OCI-LY7 (cell line): ENCODE measurements around the gene GLI3. TPM values are rescaled to one million over a fixed set of nuclear protein-coding genes. Genes with fewer than 3 reads are reported as not detected.
A peak's percentile ranks its signal among the peaks of the same experiment; 100 is the strongest.

ENCODE experiments used
- BruUV-seq: library from RNA; stranded (reverse); fragments of 400-500 nt; replicated peaks from 2 replicates; lab custom pipeline; 2021; lab: Mats Ljungman, UMichigan
- CTCF ChIA-PET: fragments of 300-600 bp; sonication (Branson Sonifier 250); formaldehyde crosslinking; loops from one replicate; lab custom pipeline; 2022; ENCODE audit warnings: antibody characterized with exemption; ENCODE audit not compliant: unreplicated experiment; lab: Charles Lee
- POLR2A ChIA-PET: fragments of 300-600 bp; sonication (Branson Sonifier 250); formaldehyde crosslinking; loops from one replicate; lab custom pipeline; 2022; ENCODE audit warnings: antibody characterized with exemption; lab: Charles Lee
- DNase-seq: peaks from one replicate; pipeline ENCODE4 v3.0.0-alpha.2; 2015; ENCODE audit warnings: low spot score
- H2AFZ ChIP-seq: fragments of 200-600 bp; sonication (generic), shearing (Covaris generic); 2 replicates; pipeline ENCODE4 v1.6.1; 2014; ENCODE audit warnings: mild to moderate bottlenecking, antibody characterized with exemption, low read length, moderate library complexity
- H3K27ac ChIP-seq: fragments of 200-600 bp; sonication (generic); 2 replicates; pipeline ENCODE4 v1.5.1; 2014; ENCODE audit warnings: mixed run types, low read depth, mild to moderate bottlenecking, moderate library complexity, low read length, inconsistent platforms; ENCODE audit not compliant: poor library complexity, severe bottlenecking
- H3K36me3 ChIP-seq: fragments of 200-600 bp; sonication (generic); 2 replicates; pipeline ENCODE4 v1.6.1; 2014; ENCODE audit warnings: mild to moderate bottlenecking, antibody characterized with exemption, low read length, moderate library complexity, mixed read lengths; ENCODE audit not compliant: insufficient read depth
- H3K4me1 ChIP-seq: fragments of 200-600 bp; sonication (generic); 2 replicates; pipeline ENCODE4 v1.5.1; 2014; ENCODE audit warnings: mild to moderate bottlenecking, low read length; ENCODE audit not compliant: insufficient read depth, poor library complexity, severe bottlenecking
- H3K4me2 ChIP-seq: fragments of 200-600 bp; sonication (generic); 2 replicates; pipeline ENCODE4 v1.6.1; 2014; ENCODE audit warnings: mild to moderate bottlenecking, low read length
- H3K4me3 ChIP-seq: fragments of 200-600 bp; sonication (generic); 2 replicates; pipeline ENCODE4 v1.5.1; 2014; ENCODE audit warnings: mild to moderate bottlenecking, low read depth, low read length; ENCODE audit not compliant: poor library complexity, severe bottlenecking
- H3K79me2 ChIP-seq: fragments of 200-600 bp; sonication (generic); 2 replicates; pipeline ENCODE4 v1.6.1; 2016; ENCODE audit warnings: low read depth, mild to moderate bottlenecking, low read length, moderate library complexity, mixed read lengths; ENCODE audit not compliant: insufficient read depth
- H3K9me2 ChIP-seq: fragments of 200-600 bp; sonication (generic); 2 replicates; pipeline ENCODE4 v1.6.1; 2016; ENCODE audit warnings: mild to moderate bottlenecking, low read length, mixed read lengths; ENCODE audit not compliant: insufficient read depth
- H3K9me3 ChIP-seq: fragments of 200-600 bp; sonication (generic); 2 replicates; pipeline ENCODE4 v1.6.1; 2014; ENCODE audit warnings: mild to moderate bottlenecking, mixed run types, low read length, mixed read lengths
- H4K20me1 ChIP-seq: fragments of 200-600 bp; sonication (generic); 2 replicates; pipeline ENCODE4 v1.6.1; 2014; ENCODE audit warnings: mild to moderate bottlenecking, antibody characterized with exemption, low read length, moderate library complexity, mixed read lengths; ENCODE audit not compliant: insufficient read depth
- EZH2phosphoT487 ChIP-seq: fragments of 200-600 bp; sonication (generic); IDR thresholded peaks from 2 replicates; pipeline ENCODE4 v1.6.1; 2018; ENCODE audit warnings: low read depth, borderline replicate concordance, mild to moderate bottlenecking, mixed run types, antibody characterized with exemption, low read length, moderate library complexity, mixed read lengths
- intact Hi-C: fragments of 100-400 bp; cut with micrococcal nuclease; formaldehyde crosslinking; loops from one replicate; pipeline ENCODE4 v1.10.0; 2022; ENCODE audit not compliant: unreplicated experiment
- total RNA-seq, 2 experiments: library from RNA; depleted of rRNA in 1 of 2; stranded (reverse); fragments of >200 nt in 1 of 2; shearing (Covaris generic) in 1 of 2; gene quantifications; 2 replicates each; pipeline ENCODE4 v1.2.3, GENCODE V29; 2014 to 2022
- TF ChIP-seq, protein P1 (sequence below): fragments of 200-600 bp; sonication (generic); conservative IDR thresholded peaks from 2 replicates; pipeline ENCODE4 v1.5.1; 2014; ENCODE audit warnings: mild to moderate bottlenecking, antibody characterized with exemption, low read length, moderate library complexity, mixed read lengths

The GLI3 gene
- total RNA-seq, 2 experiments from 2014 or later, result not detected

DNA sequence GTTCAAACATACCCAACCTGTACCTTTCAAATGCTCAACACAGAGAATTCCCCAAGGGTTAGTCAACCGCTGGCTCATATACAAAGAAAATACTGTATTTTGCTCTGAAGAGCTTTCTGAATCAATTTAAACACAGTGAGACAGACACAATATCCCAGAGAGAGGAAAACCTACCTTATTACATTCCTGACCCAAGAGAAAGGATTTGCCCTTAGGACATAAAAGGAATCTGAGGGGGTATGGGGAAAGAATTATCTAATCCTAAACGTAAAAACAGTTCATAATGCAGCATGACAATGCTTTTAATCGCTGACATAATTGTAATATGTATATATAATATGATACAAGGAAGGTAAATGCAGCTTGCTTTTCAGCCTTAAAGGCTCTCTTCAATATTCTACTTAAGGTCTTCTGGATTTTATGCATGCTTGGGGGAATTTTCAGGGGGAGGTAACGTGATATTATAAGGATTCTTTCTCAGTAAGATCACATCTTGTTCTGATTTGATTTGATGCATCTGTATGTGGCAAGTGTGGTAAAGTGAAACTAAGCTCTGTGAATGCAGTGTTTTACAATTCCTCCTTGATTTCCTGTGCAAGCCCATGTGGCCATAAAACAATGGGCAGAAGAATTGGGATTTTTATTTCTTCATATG lies 240.5 kb downstream of the GLI3 start:
- Histone ChIP-seq H3K36me3 (no peaks in the 10 kb centered on the region), H3K27ac (no peak overlapping the region), H3K9me2 (no peaks in the 10 kb centered on the region), H3K9me3 (no peaks in the 10 kb centered on the region), H3K4me3 (no peak overlapping the region), H3K79me2 (no peaks in the 10 kb centered on the region), H2AFZ (peak overlapping the region; percentile 73), H3K4me2 (peak overlapping the region; percentile 42), H4K20me1 (no peaks in the 10 kb centered on the region), H3K4me1 (peaks cover 53% of the 10 kb centered on the region)
- intact Hi-C loops, result no loop called here
- BruUV-seq, result no TSS peak
- ChIA-PET POLR2A (interaction anchor here (0.5 to 2.8 kb wide), 3 partner anchors 13 to 118 kb away, joined by 3 to 9 read pairs (median 3); no protein-coding TSS in a partner anchor), CTCF (no interaction called here)
- peak; percentile 11 for DNase-seq
- TF ChIP-seq, protein P1, sequence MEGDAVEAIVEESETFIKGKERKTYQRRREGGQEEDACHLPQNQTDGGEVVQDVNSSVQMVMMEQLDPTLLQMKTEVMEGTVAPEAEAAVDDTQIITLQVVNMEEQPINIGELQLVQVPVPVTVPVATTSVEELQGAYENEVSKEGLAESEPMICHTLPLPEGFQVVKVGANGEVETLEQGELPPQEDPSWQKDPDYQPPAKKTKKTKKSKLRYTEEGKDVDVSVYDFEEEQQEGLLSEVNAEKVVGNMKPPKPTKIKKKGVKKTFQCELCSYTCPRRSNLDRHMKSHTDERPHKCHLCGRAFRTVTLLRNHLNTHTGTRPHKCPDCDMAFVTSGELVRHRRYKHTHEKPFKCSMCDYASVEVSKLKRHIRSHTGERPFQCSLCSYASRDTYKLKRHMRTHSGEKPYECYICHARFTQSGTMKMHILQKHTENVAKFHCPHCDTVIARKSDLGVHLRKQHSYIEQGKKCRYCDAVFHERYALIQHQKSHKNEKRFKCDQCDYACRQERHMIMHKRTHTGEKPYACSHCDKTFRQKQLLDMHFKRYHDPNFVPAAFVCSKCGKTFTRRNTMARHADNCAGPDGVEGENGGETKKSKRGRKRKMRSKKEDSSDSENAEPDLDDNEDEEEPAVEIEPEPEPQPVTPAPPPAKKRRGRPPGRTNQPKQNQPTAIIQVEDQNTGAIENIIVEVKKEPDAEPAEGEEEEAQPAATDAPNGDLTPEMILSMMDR, result no peak
- TF ChIP-seq EZH2phosphoT487, result no peak

DNA sequence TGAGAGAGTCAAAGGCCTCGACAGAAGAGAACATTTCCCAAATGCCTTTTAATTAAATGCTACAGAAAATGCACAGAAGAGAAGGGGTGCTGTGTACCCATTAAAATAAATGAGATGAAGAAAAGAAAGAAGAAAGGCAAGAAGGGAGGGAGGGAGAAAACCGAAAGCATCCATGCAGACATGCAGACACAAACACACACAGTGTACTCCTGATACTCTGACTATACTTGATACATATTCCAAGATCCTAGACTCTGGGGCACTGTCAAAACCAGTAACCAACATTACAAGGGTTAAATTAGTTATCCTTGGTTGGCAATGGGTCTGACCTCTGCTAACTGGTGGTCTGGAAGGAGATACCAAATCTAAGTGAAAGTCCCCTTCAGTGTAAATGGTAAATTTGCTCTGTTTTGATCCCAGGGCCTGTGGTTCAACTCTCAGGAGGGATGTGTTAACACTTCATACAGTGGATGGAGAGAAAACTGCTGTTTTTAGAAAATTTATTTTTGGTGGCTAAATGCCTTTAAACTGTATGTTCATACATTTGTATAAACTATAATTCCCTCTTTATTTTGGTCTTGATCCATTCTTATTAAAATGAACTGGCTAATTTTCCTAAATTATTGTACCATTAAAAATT lies 241.3 kb downstream of the GLI3 start:
- ChIA-PET POLR2A (interaction anchor here (2.8 kb wide), 1 partner anchor 12 kb away, joined by 9 read pairs; no protein-coding TSS in a partner anchor), CTCF (no interaction called here)
- TF ChIP-seq EZH2phosphoT487, result no peak
- TF ChIP-seq, protein P1, result no peak
- Histone ChIP-seq H3K79me2 (no peaks in the 10 kb centered on the region), H3K9me2 (no peaks in the 10 kb centered on the region), H3K4me1 (peaks cover 52% of the 10 kb centered on the region), H3K9me3 (no peaks in the 10 kb centered on the region), H3K27ac (no peak overlapping the region), H2AFZ (peak overlapping the region; percentile 73; the same call in 1 of the 2 replicates), H3K4me3 (no peak overlapping the region), H3K4me2 (no peak overlapping the region), H4K20me1 (no peaks in the 10 kb centered on the region), H3K36me3 (no peaks in the 10 kb centered on the region)
- intact Hi-C loops, result no loop called here
- no TSS peak for BruUV-seq
- DNase-seq, result no peak

- peaks cover 42% of the 10 kb centered on the region for H3K4me1 ChIP-seq
- ChIA-PET CTCF (no interaction called here), POLR2A (no interaction called here)
- no TSS peak for BruUV-seq
- no peaks in the 10 kb centered on the region for H3K79me2 ChIP-seq
- intact Hi-C loops, result no loop called here
- H3K4me2 ChIP-seq, result no peak overlapping the region
- H3K9me2 ChIP-seq, result no peaks in the 10 kb centered on the region
- TF ChIP-seq EZH2phosphoT487, result no peak
- TF ChIP-seq, protein P1, result no peak
- H4K20me1 ChIP-seq, result no peaks in the 10 kb centered on the region
- no peak overlapping the region for H2AFZ ChIP-seq
- no peak overlapping the region for H3K27ac ChIP-seq
- H3K4me3 ChIP-seq, result no peak overlapping the region
- no peak for DNase-seq
- H3K9me3 ChIP-seq, result no peaks in the 10 kb centered on the region
- no peaks in the 10 kb centered on the region for H3K36me3 ChIP-seq
Observed at GRCh38 chr7:41994746-41995110, 242.3 kb downstream of the GLI3 start.
